ENCODE data around the gene ZSCAN25.
A peak's percentile ranks its signal among the peaks of the same experiment; 100 is the strongest.
"Not testable (repeated sequence)": the region's sequence is repeated elsewhere in the genome, so short reads cannot be mapped to it uniquely, and the experiment has no call there.

Gene ZSCAN25

GRCh38 chr7:99616359-99617191 is at the start of gene ZSCAN25:
TSS of gene ZSCAN25 (plus strand) at chr7:99616946. CDS start at chr7:99619607, 2,661 bp downstream.
- DNase-seq (ENCODE audit: low spot score) = peak; percentile 91

GRCh38 chr7:99568770-99569169 is 48.0 kb upstream of the ZSCAN25 start:
- DNase-seq (ENCODE audit: low spot score) = not testable (repeated sequence)

GRCh38 chr7:99571768-99572167 is 45.0 kb upstream of the ZSCAN25 start:
- no peak for DNase-seq (ENCODE audit: low spot score)

- DNase-seq (ENCODE audit: low spot score) = no peak
Observed at GRCh38 chr7:99573257-99573656, 43.5 kb upstream of the ZSCAN25 start.

- DNase-seq (ENCODE audit: low spot score) = no peak
Observed at GRCh38 chr7:99576251-99576650, 40.5 kb upstream of the ZSCAN25 start.

GRCh38 chr7:99579281-99579955 is 37.3 kb upstream of the ZSCAN25 start:
- no peak for DNase-seq (ENCODE audit: low spot score)

- DNase-seq (ENCODE audit: low spot score) = peak; percentile 40
Observed at GRCh38 chr7:99579956-99580777, 36.6 kb upstream of the ZSCAN25 start.

GRCh38 chr7:99580778-99581332 is 35.9 kb upstream of the ZSCAN25 start:
- DNase-seq (ENCODE audit: low spot score) = not testable (repeated sequence)

- DNase-seq (ENCODE audit: low spot score) = no peak
Observed at GRCh38 chr7:99588868-99589267, 27.9 kb upstream of the ZSCAN25 start.

GRCh38 chr7:99594948-99595745 is 21.6 kb upstream of the ZSCAN25 start:
- DNase-seq (ENCODE audit: low spot score) = no peak

- DNase-seq (ENCODE audit: low spot score) = no peak
Observed at GRCh38 chr7:99596408-99596955, 20.3 kb upstream of the ZSCAN25 start.

- DNase-seq (ENCODE audit: low spot score) = no peak
Observed at GRCh38 chr7:99597762-99598501, 18.8 kb upstream of the ZSCAN25 start, which contains the start of gene TMEM225B. TSS of gene TMEM225B (plus strand) at chr7:99598267. CDS start at chr7:99604389, 6,122 bp downstream.

GRCh38 chr7:99599836-99600235 is 16.9 kb upstream of the ZSCAN25 start:
- no peak for DNase-seq (ENCODE audit: low spot score)

GRCh38 chr7:99601656-99602310 is 15.0 kb upstream of the ZSCAN25 start:
- no peak for DNase-seq (ENCODE audit: low spot score)

GRCh38 chr7:99605527-99605926 is 11.2 kb upstream of the ZSCAN25 start:
- no peak for DNase-seq (ENCODE audit: low spot score)

GRCh38 chr7:99606531-99606930 is 10.2 kb upstream of the ZSCAN25 start:
- no peak for DNase-seq (ENCODE audit: low spot score)

GRCh38 chr7:99607548-99607947 is 9.2 kb upstream of the ZSCAN25 start:
- no peak for DNase-seq (ENCODE audit: low spot score)

GRCh38 chr7:99614495-99614894 is 2.3 kb upstream of the ZSCAN25 start:
- no peak for DNase-seq (ENCODE audit: low spot score)

- no peak for DNase-seq (ENCODE audit: low spot score)
Observed at GRCh38 chr7:99615989-99616358, 772 bp upstream of the ZSCAN25 start.

All from hematopoietic multipotent progenitor cell treated with erythropoietin and hydrocortisone succinate and interleukin-3 and kit ligand, for 17 days (in vitro differentiated cells).